D721Med (cell line): ENCODE results near the gene OGDH.
"Not testable (repeated sequence)": the region's sequence is repeated elsewhere in the genome, so short reads cannot be mapped to it uniquely, and the experiment has no call there.

Experiments used
- DNase-seq: peaks from one replicate; pipeline ENCODE4 v3.0.0; 2011; ENCODE audit warnings: low spot score; ENCODE audit not compliant: insufficient read length
- FAIRE-seq: peaks from 2 replicates; lab custom pipeline; 2011; peaks lifted over from hg19 to GRCh38; lab: Jason Lieb, UNC
- TF ChIP-seq, protein P1 (sequence below): IDR thresholded peaks from 2 replicates; pipeline ENCODE4 v1.5.1; 2012; ENCODE audit warnings: mild to moderate bottlenecking, control low read depth; ENCODE audit not compliant: insufficient read depth; ENCODE audit errors: missing control alignments

The OGDH gene

DNA sequence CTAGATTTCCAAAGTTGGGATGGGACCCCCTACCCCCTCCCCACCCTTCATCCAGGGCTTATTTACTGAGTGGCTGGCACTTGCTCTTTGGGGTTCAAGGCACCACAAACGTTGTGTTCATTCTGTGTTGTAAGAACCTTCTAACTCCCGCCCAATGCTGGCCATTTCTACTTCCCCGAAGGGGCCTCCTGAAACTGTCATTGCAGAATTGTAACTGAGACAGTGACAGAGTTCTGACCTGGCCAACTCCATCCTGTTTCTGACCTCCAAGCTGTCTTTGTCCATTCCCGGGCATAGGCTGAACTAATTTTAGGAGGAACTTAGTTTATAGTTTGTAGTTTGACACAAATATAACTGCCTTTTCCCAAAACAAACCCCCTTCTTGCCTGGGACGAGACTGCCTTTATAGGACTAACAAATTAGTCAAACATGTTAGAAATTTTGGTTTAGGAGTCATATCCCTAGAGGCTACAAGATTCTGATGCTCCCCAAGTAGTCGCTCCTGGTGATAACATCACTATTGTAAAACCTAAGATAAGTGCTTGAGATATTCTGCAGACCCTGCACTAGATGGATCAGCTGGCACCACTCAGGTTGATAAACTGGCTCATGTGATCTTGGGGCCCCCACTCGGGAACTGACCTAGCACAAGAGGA is 107.4 kb downstream of the OGDH start:
- FAIRE-seq (no peak), DNase-seq (no peak)
- TF ChIP-seq, protein P1, sequence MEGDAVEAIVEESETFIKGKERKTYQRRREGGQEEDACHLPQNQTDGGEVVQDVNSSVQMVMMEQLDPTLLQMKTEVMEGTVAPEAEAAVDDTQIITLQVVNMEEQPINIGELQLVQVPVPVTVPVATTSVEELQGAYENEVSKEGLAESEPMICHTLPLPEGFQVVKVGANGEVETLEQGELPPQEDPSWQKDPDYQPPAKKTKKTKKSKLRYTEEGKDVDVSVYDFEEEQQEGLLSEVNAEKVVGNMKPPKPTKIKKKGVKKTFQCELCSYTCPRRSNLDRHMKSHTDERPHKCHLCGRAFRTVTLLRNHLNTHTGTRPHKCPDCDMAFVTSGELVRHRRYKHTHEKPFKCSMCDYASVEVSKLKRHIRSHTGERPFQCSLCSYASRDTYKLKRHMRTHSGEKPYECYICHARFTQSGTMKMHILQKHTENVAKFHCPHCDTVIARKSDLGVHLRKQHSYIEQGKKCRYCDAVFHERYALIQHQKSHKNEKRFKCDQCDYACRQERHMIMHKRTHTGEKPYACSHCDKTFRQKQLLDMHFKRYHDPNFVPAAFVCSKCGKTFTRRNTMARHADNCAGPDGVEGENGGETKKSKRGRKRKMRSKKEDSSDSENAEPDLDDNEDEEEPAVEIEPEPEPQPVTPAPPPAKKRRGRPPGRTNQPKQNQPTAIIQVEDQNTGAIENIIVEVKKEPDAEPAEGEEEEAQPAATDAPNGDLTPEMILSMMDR, result no peak

DNA sequence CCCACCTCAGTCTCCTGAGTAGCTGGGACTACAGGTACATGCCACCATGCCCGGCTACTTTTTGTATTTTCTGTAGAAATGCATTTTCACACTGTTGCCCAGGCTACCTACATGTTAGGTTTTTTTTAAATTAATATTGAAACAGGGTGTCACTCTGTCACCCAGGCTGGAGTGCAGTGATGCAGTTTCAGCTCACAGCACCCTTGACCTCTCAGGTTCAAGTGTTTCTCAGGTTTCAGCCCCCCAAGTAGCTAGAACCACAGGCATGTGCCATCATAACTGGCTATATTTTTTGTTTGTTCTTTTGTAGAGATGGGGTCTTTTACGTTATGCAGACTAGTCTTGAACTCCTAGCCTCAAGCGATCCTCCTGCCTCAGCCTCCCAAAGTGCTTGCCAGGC is 109.8 kb downstream of the OGDH start:
- DNase-seq (no peak), FAIRE-seq (no peak)
- TF ChIP-seq, protein P1, result no peak

DNA sequence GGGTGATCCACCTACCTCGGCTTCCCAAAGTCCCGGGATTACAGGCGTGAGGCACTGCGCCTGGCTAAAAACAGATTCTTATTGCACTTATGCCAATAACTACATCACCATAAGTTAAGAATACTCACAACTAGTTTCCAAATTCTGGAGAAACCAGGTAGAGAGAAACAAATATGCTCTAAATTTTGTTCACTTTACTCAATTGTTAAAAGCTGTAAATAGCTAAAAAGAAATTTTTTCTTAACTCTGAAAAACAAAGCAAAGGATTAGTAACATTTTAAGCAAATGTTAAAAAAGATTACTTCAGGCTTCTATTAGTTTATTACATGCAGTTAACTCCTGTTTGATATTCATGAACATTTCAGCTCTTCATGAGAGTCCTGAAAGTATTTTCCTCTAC is 113.9 kb downstream of the OGDH start:
- DNase-seq (no peak), FAIRE-seq (no peak)
- TF ChIP-seq, protein P1, result no peak

DNA sequence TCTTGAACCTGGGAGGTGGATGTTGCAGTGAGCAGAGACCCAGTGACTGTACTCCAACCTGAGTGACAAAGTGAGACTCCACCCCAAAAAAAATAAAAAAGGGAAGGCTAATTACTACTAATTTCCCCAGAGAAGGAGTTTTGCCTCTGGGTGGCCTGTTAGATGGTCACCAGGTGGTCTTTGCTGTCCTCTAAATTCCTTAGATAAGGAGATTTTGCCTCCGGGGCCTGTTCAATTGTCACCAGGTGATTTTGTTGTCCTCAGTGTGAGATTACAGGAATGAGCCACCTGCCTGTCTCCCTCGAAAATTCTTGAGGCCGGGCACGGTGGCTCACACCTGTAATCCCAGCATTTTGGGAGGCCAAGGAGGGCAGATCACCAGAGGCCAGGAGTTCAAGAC is 117.8 kb downstream of the OGDH start:
- DNase-seq (no peak), FAIRE-seq (no peak)
- TF ChIP-seq, protein P1, result no peak

DNA sequence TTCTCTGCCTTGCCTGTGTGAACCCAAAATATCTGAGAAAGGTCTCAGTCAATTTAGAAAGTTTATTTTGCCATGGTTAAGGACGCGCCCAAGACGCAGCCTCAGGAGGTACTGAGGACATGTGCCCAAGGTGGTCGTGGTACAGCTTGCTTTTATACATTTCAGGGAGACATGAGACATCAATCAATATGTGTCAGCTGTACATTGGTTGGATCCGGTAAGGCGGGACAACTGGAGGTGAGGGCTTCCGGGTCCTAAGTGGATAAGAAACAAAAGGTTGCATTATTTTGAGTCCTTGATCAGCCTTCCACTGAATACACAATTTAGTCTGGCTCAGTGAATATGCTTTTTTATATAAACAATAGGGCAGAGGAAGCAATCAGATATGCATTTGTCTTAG is 119.8 kb downstream of the OGDH start:
- FAIRE-seq, DNase-seq: not testable (repeated sequence)

DNA sequence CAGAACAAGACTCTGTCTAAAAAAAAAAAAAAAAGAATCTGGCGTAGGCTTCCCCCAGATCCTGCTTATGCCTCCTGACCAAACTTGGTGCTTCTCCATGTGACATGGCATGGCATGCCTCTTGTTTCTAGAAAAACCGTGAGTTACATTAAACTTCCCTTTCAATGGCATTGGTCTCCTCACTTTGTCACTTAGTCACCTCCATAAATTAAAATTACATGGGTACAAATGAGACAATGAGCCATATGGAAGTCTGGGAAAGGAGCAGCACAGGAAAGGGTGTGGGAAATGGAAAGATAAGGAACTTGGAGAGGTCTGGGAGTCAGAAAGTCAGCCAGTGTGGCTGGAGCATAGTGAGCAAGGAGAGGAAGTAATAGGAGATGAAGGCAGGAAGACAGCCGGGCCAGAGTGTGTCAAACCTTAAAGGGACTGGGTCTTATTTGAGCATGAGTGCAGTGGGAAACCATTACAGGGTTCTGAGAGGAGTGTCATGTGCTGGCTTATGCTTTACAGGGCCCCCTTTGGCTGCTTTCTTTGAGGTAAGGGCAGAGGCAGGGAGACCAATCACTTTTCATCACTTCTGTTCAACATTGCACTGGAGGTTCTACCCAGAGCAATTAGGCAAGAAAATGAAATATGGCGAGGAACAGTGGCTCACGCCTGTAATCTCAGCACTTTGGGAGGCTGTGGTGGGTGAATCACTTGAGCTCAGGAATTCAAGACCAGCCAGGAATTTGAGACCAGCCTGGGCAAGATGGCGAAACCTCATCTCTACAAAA is 120.9 kb downstream of the OGDH start:
- DNase-seq, result no peak
- TF ChIP-seq, protein P1, result no peak
- FAIRE-seq, result no peak

- TF ChIP-seq, protein P1, result no peak
- FAIRE-seq (no peak), DNase-seq (no peak)
Observed at GRCh38 chr7:44727937-44728262, 121.5 kb downstream of the OGDH start.
